Fibroblast of lung (primary cell): ENCODE data around the gene DNMT3B.

ENCODE experiments used
- EZH2 ChIP-seq: IDR thresholded peaks from 2 replicates; pipeline ENCODE4 v1.5.1; 2012; ENCODE audit warnings: low read length, control low read depth, mild to moderate bottlenecking; ENCODE audit errors: missing control alignments
- TF ChIP-seq, protein P1 (sequence below), 2 donors: IDR thresholded peaks in 1 of 2; conservative IDR thresholded peaks in 1 of 2; 1 replicate in 1 of 2; 2 replicates in 1 of 2; pipeline ENCODE4 v1.5.1; 2011 to 2012; ENCODE audit warnings: low read length in 2 of 2, control low read depth in 1 of 2, inconsistent platforms in 1 of 2, low read depth in 1 of 2, mild to moderate bottlenecking in 1 of 2

DNA sequence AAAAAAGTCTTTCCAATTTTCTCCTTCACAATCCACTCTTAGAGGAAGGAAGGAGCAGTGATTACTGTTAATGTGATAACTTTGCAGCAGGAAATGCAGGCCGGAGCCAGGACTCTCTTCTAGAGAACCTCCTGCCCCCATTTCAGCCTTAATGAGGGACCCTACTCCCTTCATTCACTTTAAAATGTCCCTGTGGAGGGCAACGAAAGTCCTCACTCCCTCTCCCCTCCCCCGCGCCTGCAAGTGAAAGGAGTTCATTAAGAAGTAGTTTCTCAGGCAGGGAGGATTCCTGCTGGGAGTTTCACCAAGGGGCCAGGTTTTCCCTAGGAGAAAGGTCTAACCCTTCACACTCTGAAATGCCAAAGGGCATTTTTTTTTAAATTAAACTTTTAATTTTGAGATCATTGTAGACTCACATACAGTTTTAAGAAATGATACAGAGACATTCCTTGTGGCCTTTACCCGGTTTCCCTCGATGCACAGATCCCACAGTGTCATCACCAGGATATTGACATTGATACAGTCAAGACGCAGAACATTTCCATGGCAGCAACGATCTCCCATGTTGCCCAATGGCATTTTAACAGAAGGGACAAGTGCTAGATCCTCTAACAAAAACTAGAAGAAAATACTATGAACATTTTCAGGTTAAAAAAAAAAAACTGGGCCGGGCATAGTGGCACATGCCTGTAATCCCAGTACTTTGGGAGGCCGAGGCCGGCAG, 12.1 kb upstream of the DNMT3B start:
- TF ChIP-seq, protein P1, sequence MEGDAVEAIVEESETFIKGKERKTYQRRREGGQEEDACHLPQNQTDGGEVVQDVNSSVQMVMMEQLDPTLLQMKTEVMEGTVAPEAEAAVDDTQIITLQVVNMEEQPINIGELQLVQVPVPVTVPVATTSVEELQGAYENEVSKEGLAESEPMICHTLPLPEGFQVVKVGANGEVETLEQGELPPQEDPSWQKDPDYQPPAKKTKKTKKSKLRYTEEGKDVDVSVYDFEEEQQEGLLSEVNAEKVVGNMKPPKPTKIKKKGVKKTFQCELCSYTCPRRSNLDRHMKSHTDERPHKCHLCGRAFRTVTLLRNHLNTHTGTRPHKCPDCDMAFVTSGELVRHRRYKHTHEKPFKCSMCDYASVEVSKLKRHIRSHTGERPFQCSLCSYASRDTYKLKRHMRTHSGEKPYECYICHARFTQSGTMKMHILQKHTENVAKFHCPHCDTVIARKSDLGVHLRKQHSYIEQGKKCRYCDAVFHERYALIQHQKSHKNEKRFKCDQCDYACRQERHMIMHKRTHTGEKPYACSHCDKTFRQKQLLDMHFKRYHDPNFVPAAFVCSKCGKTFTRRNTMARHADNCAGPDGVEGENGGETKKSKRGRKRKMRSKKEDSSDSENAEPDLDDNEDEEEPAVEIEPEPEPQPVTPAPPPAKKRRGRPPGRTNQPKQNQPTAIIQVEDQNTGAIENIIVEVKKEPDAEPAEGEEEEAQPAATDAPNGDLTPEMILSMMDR (conservative IDR thresholded peaks at IDR 0.05 in 1 of 2, IDR thresholded peaks at IDR 0.05 in 1 of 2; ENCODE audit: low read depth in 1 of 2, low read length in 2 of 2), result no peak
- TF ChIP-seq EZH2, result no peak
